ENCODE data around the gene KCNQ5.

DNA sequence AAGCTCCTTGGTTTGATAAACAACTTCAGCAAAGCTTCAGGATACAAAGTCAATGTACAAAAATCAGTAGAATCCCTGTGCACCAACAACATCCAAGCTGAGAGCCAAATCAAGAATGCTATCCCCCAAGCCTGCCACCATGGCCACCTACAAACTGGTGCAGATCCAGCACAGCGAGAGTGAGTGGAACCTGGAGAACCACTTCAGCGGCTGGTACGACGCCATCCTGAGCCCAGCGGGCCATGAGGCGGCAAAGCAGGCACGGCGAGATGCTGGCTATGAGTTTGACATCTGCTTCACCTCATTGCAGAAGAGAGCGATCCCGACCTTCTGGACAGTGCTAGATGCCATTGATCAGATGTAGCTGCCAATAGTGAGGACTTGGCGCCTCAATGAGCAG, 433.1 kb downstream of the KCNQ5 start:
- TF ChIP-seq EZH2 (IDR thresholded peaks at IDR 0.05) (no peak), CTCF (IDR thresholded peaks at IDR 0.05) (no peak), EZH2phosphoT487 (IDR thresholded peaks at IDR 0.05) (no peak)
